K562 (cell line): ENCODE measurements around the gene NUCB2. TPM values are rescaled to one million over a fixed set of nuclear protein-coding genes. Genes with fewer than 3 reads are reported as not detected.

Experiments
- ATAC-seq: fragments of 200-7000 bp; cut with Tn5 transposase; 3 replicates; pipeline ENCODE4 v1.9.1; 2020; ENCODE audit warnings: moderate library complexity
- BruUV-seq: library from RNA; stranded (reverse); fragments of 400-500 nt; replicated peaks from 2 replicates; lab custom pipeline; 2021; lab: Mats Ljungman, UMichigan
- CTCF ChIA-PET: fragments of 300-600 bp; formaldehyde crosslinking; extraction: SDS; loops from one replicate; lab custom pipeline; 2021; ENCODE audit warnings: low intra/inter-chr PET ratio; lab: Yijun Ruan, JAX
- POLR2A ChIA-PET: fragments of 300-600, 350-650 bp; sonication (Branson Sonifier 250); formaldehyde crosslinking; extraction: SDS; loops from one replicate; lab custom pipeline; 2021; ENCODE audit warnings: antibody characterized with exemption, inconsistent platforms; lab: Yijun Ruan, JAX
- DNase-seq, 4 experiments: peaks; one replicate each; pipeline versions ENCODE4 v3.0.0 to v3.0.0-alpha.2; 2011 to 2018; ENCODE audit warnings: low spot score in 3 of 4, mixed read lengths in 3 of 4; ENCODE audit errors: extremely low read depth in 1 of 4
- FAIRE-seq: peaks from 2 replicates; lab custom pipeline; 2011; peaks lifted over from hg19 to GRCh38; lab: Jason Lieb, UNC
- H2AFZ ChIP-seq: 2 replicates; pipeline ENCODE4 v1.6.0; 2011; ENCODE audit warnings: low read depth, low read length, control low read depth, inconsistent platforms
- H3K27ac ChIP-seq: fragments of 200-600 bp; 3 replicates; pipeline ENCODE4 v1.8.0; 2011; ENCODE audit warnings: low read depth, mild to moderate bottlenecking, control low read depth, inconsistent platforms, low read length, moderate library complexity, mixed read lengths; ENCODE audit errors: extremely low read depth
- H3K27me3 ChIP-seq, 2 experiments: fragments of 300-600 bp in 1 of 2; 2 replicates in 1 of 2; 3 replicates in 1 of 2; pipeline versions ENCODE4 v1.6.0 to v1.8.0; 2011; ENCODE audit warnings: inconsistent platforms in 2 of 2, low read length in 2 of 2, mild to moderate bottlenecking in 1 of 2, mixed read lengths in 1 of 2, moderate library complexity in 1 of 2; ENCODE audit not compliant: control insufficient read depth in 2 of 2, insufficient read depth in 2 of 2
- H3K36me3 ChIP-seq: fragments of 300-600 bp; 3 replicates; pipeline ENCODE4 v1.8.0; 2011; ENCODE audit warnings: mild to moderate bottlenecking, low read length, inconsistent platforms; ENCODE audit not compliant: control insufficient read depth, insufficient read depth
- H3K4me1 ChIP-seq, 2 experiments: fragments of 200-600 bp in 1 of 2; replicated peaks in 1 of 2; 2 replicates in 1 of 2; 3 replicates in 1 of 2; pipeline versions ENCODE4 v1.5.1 to v1.8.0; 2011; ENCODE audit warnings: inconsistent platforms in 2 of 2, low read length in 2 of 2, mild to moderate bottlenecking in 1 of 2, mixed read lengths in 1 of 2, moderate library complexity in 1 of 2; ENCODE audit not compliant: control insufficient read depth in 2 of 2, insufficient read depth in 2 of 2
- H3K4me2 ChIP-seq: 2 replicates; pipeline ENCODE4 v1.6.1; 2011; ENCODE audit warnings: low read length, control low read depth, inconsistent platforms, mixed read lengths; ENCODE audit not compliant: insufficient read depth
- H3K4me3 ChIP-seq: fragments of 200-600 bp; sonication (generic), shearing (Covaris generic); 2 replicates; pipeline ENCODE4 v1.5.1; 2016; ENCODE audit warnings: control low read depth, inconsistent platforms
- H3K79me2 ChIP-seq: fragments of 200-600 bp; 3 replicates; pipeline ENCODE4 v1.8.0; 2011; ENCODE audit warnings: low read length, inconsistent platforms; ENCODE audit not compliant: control insufficient read depth, insufficient read depth
- H3K9ac ChIP-seq, 2 experiments: 2 replicates each; pipeline versions ENCODE4 v1.6.0 to v1.6.1; 2011; ENCODE audit warnings: low read depth in 2 of 2, low read length in 2 of 2, control low read depth in 1 of 2, inconsistent platforms in 1 of 2, mild to moderate bottlenecking in 1 of 2, mixed read lengths in 1 of 2; ENCODE audit not compliant: insufficient read depth in 1 of 2
- H3K9me1 ChIP-seq: one replicate; pipeline ENCODE4 v1.6.0; 2011; ENCODE audit warnings: inconsistent platforms, mild to moderate bottlenecking, low read length, moderate library complexity; ENCODE audit not compliant: control insufficient read depth, insufficient read depth
- H3K9me3 ChIP-seq: replicated peaks from 2 replicates; pipeline ENCODE4 v1.5.1; 2011; ENCODE audit warnings: low read depth, low read length, inconsistent platforms; ENCODE audit not compliant: control insufficient read depth, insufficient read depth
- H4K20me1 ChIP-seq: replicated peaks from 2 replicates; pipeline ENCODE4 v1.6.1; 2011; ENCODE audit warnings: low read length, inconsistent platforms, mixed read lengths; ENCODE audit not compliant: control insufficient read depth, insufficient read depth
- ELK1 ChIP-seq: sonication (generic); formaldehyde crosslinking; IDR thresholded peaks from 2 replicates; pipeline ENCODE4 v1.8.1; 2022; ENCODE audit warnings: missing genetic modification reagents
- KLF13 ChIP-seq: fragments of 450-650 bp; IDR thresholded peaks from 2 replicates; pipeline ENCODE4 v1.6.1; 2016; ENCODE audit warnings: missing genetic modification characterization, low read depth, mild to moderate bottlenecking, missing compliant biosample characterization, moderate library complexity, borderline replicate concordance
- RBM22 ChIP-seq: fragments of 200-400 bp; formaldehyde crosslinking; IDR thresholded peaks from 2 replicates; pipeline ENCODE4 v1.6.1; 2018; ENCODE audit warnings: low read length, low read depth; ENCODE audit not compliant: poor library complexity, severe bottlenecking
- SRF ChIP-seq, 2 experiments: fragments of 250-450, 450-650 bp in 1 of 2; sonication (Bioruptor Pico) in 1 of 2; sonication (generic) in 1 of 2; formaldehyde crosslinking; IDR thresholded peaks; 2 replicates each; pipeline versions ENCODE4 v1.5.0 to v1.5.1; 2020 to 2022; ENCODE audit warnings: mild to moderate bottlenecking in 1 of 2, missing genetic modification reagents in 1 of 2
- STAT5A ChIP-seq: IDR thresholded peaks from 2 replicates; pipeline ENCODE4 v1.6.1; 2012; ENCODE audit warnings: low read length, inconsistent platforms, borderline replicate concordance
- TCF15 ChIP-seq: fragments of 250-450 bp; sonication (Bioruptor Pico); IDR thresholded peaks from 2 replicates; pipeline ENCODE4 v1.8.0; 2022; ENCODE audit warnings: moderate library complexity, mild to moderate bottlenecking, inconsistent platforms
- TCFL5 ChIP-seq: fragments of 250-450 bp; sonication (Bioruptor Pico); conservative IDR thresholded peaks from 2 replicates; pipeline ENCODE4 v1.6.1; 2021; ENCODE audit warnings: mild to moderate bottlenecking, moderate library complexity, matching md5 sums
- U2AF2 ChIP-seq: fragments of 200-400 bp; formaldehyde crosslinking; optimal IDR thresholded peaks from 2 replicates; pipeline ENCODE3; 2017; ENCODE audit warnings: low read depth, mild to moderate bottlenecking, low read length
- ZFX ChIP-seq: sonication (generic); formaldehyde crosslinking; IDR thresholded peaks from 2 replicates; pipeline ENCODE4 v1.8.0; 2022; ENCODE audit warnings: mild to moderate bottlenecking, missing genetic modification reagents, moderate library complexity
- ZNF586 ChIP-seq: fragments of 450-650 bp; formaldehyde crosslinking; conservative IDR thresholded peaks from 2 replicates; pipeline ENCODE4 v1.4.0; 2020; ENCODE audit warnings: mild to moderate bottlenecking, moderate library complexity
- ZNF717 ChIP-seq: fragments of 250-450 bp; sonication (Bioruptor Pico); IDR thresholded peaks from 2 replicates; pipeline ENCODE4 v1.5.0; 2021
- WGBS: fragments of 100-300 bp; shearing (Covaris generic); methylation state at CpG from one replicate; pipeline ENCODE4 v1.1.6; 2016; ENCODE audit warnings: low coverage, mixed read lengths; ENCODE audit not compliant: insufficient coverage; ENCODE audit errors: missing lambda C conversion rate; 5-methylcytosine and 5-hydroxymethylcytosine counted together
- in situ Hi-C: fragments of 300-500 bp; cut with MboI; formaldehyde crosslinking; loops from 4 replicates; pipeline ENCODE4 v1.15.0; 2018; ENCODE audit warnings: inconsistent platforms, mixed read lengths
- intact Hi-C: fragments of 100-400 bp; cut with micrococcal nuclease; formaldehyde crosslinking; loops from 2 replicates; pipeline ENCODE4 v1.14.2; 2022
- polyA plus RNA-seq, 8 experiments: library from polyadenylated mRNA; depleted of rRNA in 4 of 8; stranded (reverse) in 5 of 8; unstranded in 3 of 8; fragments of >200 nt; fragmentation: Nextera tagmentation in 2 of 8; fragmentation: Illumina TruSeq in 1 of 8; extraction: Ambion mirVana in 2 of 8; extraction: Trizol in 1 of 8; gene quantifications; 2 replicates each; pipeline versions ENCODE4 v1.2.1 to v1.2.3, GENCODE V29; 2011 to 2014; ENCODE audit warnings: inconsistent platforms in 1 of 8, missing spikeins in 1 of 8
- total RNA-seq, 7 experiments: library from RNA; depleted of rRNA in 6 of 7; stranded (reverse); fragments of >200 nt in 6 of 7; fragmentation: Illumina TruSeq in 2 of 7; extraction: Trizol in 2 of 7; gene quantifications; 2 replicates each; pipeline versions ENCODE4 v1.2.1 to v1.2.3, GENCODE V29; 2011 to 2021; ENCODE audit warnings: low replicate concordance in 1 of 7
- TF ChIP-seq, protein P1 (sequence below): fragments of 150-350 bp; conservative IDR thresholded peaks from 2 replicates; pipeline ENCODE4 v1.6.1; 2014; ENCODE audit warnings: low read length

Gene NUCB2
- total and polyA plus RNA-seq, 9 of the 15 experiments (the other 6 are each of a cell fraction or from before 2014, with no cell fraction given), result 54.0 to 108 (median 84.6) TPM

DNA sequence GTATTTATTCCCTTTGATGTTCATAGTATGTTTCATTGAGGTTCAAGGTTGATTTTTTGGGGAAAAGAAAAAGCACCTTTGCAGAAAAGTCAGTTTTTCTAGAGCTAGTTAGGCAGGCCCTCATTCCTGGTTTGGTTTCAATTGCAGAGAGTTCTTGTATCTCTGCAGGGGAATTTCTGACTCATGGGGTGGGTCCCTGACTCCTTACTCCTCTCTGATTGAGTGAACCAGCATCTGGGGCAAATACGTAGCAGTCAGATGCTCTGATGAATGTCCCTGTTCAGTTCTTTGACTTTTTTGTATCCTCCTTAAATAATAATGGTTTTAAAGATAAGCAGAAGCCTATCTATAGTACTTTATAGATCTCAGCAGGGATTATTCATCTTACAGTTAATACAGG lies 67.4 kb downstream of the NUCB2 start:
- no TSS peak for BruUV-seq
- Histone ChIP-seq H3K9me3 (no peaks in the 10 kb centered on the region), H3K4me2 (no peak overlapping the region), H3K79me2 (no peaks in the 10 kb centered on the region), H4K20me1 (no peaks in the 10 kb centered on the region), H3K9ac (no peak overlapping the region), H3K4me3 (no peak overlapping the region), H3K9me1 (no peaks in the 10 kb centered on the region), H3K36me3 (no peaks in the 10 kb centered on the region), H3K4me1 (no peaks in the 10 kb centered on the region), H3K27me3 (no peaks in the 10 kb centered on the region), H2AFZ (no peak overlapping the region), H3K27ac (no peak overlapping the region)
- in situ Hi-C loops (no loop called here), intact Hi-C loops (no loop called here)
- FAIRE-seq, result no peak
- DNase-seq, result no peak
- TF ChIP-seq SRF (CRISPR knock-in tag; IDR thresholded peaks at IDR 0.05) (no peak), ZNF717 (no peak)
- 57% methylated on average over 1 of the region's 1 CpG for WGBS
- no peak for ATAC-seq
- CTCF ChIA-PET, result no interaction called here
- POLR2A ChIA-PET, result interaction anchor here (0.6 to 1.0 kb wide), 2 partner anchors 9 to 10 kb away, joined by 3 read pairs; no protein-coding TSS in a partner anchor

DNA sequence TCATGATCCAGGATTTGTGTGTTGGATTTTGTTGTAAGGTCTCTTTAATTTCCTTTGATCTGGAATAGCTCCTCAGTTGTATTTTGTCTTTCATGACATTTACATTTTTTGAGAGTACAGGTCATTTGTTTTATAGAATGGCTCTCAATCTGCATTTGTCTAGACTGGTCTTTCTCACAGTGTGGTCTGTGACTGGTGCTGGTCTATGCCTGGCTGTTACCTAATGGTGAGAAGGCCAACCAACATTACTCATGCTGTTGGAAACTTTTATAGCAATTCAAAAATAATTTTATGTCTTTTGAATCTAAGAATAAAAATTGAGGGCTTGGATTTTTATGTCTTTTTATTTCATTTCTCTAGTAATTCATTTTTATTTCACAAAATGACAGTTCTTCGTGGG lies 71.1 kb downstream of the NUCB2 start:
- no peaks in the 10 kb centered on the region for H3K9me3 ChIP-seq
- intact Hi-C loops, result no loop called here
- H3K4me2 ChIP-seq, result no peak overlapping the region
- no peaks in the 10 kb centered on the region for H3K36me3 ChIP-seq
- H3K9me1 ChIP-seq, result no peaks in the 10 kb centered on the region
- FAIRE-seq (no peak), ATAC-seq (no peak), DNase-seq (no peak)
- H3K9ac ChIP-seq, result no peak overlapping the region
- CTCF ChIA-PET, result no interaction called here
- in situ Hi-C loops, result no loop called here
- H3K79me2 ChIP-seq, result peaks cover 5% of the 10 kb centered on the region; the same call in 2 of the 3 replicates
- no peak overlapping the region for H2AFZ ChIP-seq
- H3K27me3 ChIP-seq, result no peaks in the 10 kb centered on the region
- H3K4me3 ChIP-seq, result no peak overlapping the region
- 10% methylated on average over 1 of the region's 1 CpG for WGBS
- BruUV-seq, result no TSS peak
- H3K27ac ChIP-seq, result no peak overlapping the region
- no peaks in the 10 kb centered on the region for H4K20me1 ChIP-seq
- POLR2A ChIA-PET, result interaction anchor here (0.7 kb wide), 1 partner anchor 19 kb away, joined by 3 read pairs; no protein-coding TSS in a partner anchor
- H3K4me1 ChIP-seq, result peaks cover 4 to 13% of the 10 kb centered on the region in 2 experiments; a peak in 4 of 5 replicates
- TF ChIP-seq ZNF586 (CRISPR knock-in tag) (no peak), RBM22 (no peak), KLF13 (no peak), TCFL5 (CRISPR knock-in tag) (no peak), STAT5A (no peak), ZFX (CRISPR knock-in tag) (no peak), TCF15 (CRISPR knock-in tag) (no peak), ELK1 (CRISPR knock-in tag) (no peak), U2AF2 (no peak)
- TF ChIP-seq, protein P1, sequence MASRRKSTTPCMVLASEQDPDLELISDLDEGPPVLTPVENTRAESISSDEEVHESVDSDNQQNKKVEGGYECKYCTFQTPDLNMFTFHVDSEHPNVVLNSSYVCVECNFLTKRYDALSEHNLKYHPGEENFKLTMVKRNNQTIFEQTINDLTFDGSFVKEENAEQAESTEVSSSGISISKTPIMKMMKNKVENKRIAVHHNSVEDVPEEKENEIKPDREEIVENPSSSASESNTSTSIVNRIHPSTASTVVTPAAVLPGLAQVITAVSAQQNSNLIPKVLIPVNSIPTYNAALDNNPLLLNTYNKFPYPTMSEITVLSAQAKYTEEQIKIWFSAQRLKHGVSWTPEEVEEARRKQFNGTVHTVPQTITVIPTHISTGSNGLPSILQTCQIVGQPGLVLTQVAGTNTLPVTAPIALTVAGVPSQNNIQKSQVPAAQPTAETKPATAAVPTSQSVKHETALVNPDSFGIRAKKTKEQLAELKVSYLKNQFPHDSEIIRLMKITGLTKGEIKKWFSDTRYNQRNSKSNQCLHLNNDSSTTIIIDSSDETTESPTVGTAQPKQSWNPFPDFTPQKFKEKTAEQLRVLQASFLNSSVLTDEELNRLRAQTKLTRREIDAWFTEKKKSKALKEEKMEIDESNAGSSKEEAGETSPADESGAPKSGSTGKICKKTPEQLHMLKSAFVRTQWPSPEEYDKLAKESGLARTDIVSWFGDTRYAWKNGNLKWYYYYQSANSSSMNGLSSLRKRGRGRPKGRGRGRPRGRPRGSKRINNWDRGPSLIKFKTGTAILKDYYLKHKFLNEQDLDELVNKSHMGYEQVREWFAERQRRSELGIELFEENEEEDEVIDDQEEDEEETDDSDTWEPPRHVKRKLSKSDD, result no peak
